HepG2 (cell line): ENCODE measurements around the gene APOD. TPM values are rescaled to one million over a fixed set of nuclear protein-coding genes. Genes with fewer than 3 reads are reported as not detected.

Experiments
- ARNTL ChIP-seq: sonication (generic); formaldehyde crosslinking; IDR thresholded peaks from 2 replicates; pipeline ENCODE4 v1.4.0; 2020; ENCODE audit warnings: mild to moderate bottlenecking, missing genetic modification reagents
- ELF3 ChIP-seq: IDR thresholded peaks from 2 replicates; pipeline ENCODE4 v1.6.1; 2016; ENCODE audit warnings: missing genetic modification reagents, missing compliant biosample characterization
- MIER2 ChIP-seq: IDR thresholded peaks from 2 replicates; pipeline ENCODE4 v1.6.1; 2016; ENCODE audit warnings: missing biosample characterization, missing genetic modification reagents
- SCMH1 ChIP-seq: sonication (generic); formaldehyde crosslinking; IDR thresholded peaks from 2 replicates; pipeline ENCODE4 v1.9.0; 2021; ENCODE audit warnings: missing genetic modification reagents, mild to moderate bottlenecking, borderline replicate concordance
- SNRNP70 ChIP-seq: fragments of 200-400 bp; formaldehyde crosslinking; IDR thresholded peaks from 2 replicates; pipeline ENCODE4 v1.6.1; 2017; ENCODE audit warnings: mild to moderate bottlenecking, low read depth, low read length, moderate library complexity
- STAG1 ChIP-seq: sonication (generic); formaldehyde crosslinking; IDR thresholded peaks from 2 replicates; pipeline ENCODE4 v1.4.0; 2020; ENCODE audit warnings: missing genetic modification reagents
- TCF12 ChIP-seq, 2 experiments: fragments of 450-650 bp in 1 of 2; sonication (generic) in 1 of 2; formaldehyde crosslinking in 1 of 2; IDR thresholded peaks; 2 replicates each; pipeline versions ENCODE4 v1.6.1 to v1.8.0; 2017 to 2022; ENCODE audit warnings: antibody characterized with exemption in 1 of 2, mild to moderate bottlenecking in 1 of 2, missing genetic modification reagents in 1 of 2, moderate library complexity in 1 of 2
- ZNF333 ChIP-seq: sonication (generic); formaldehyde crosslinking; IDR thresholded peaks from 2 replicates; pipeline ENCODE4 v1.4.0; 2020; ENCODE audit warnings: mild to moderate bottlenecking, missing genetic modification reagents, borderline replicate concordance
- ZNF367 ChIP-seq: sonication (generic); formaldehyde crosslinking; IDR thresholded peaks from 2 replicates; pipeline ENCODE4 v1.4.0; 2020; ENCODE audit warnings: missing genetic modification reagents, borderline replicate concordance
- ZNF569 ChIP-seq: sonication (generic); formaldehyde crosslinking; IDR thresholded peaks from 2 replicates; pipeline ENCODE4 v1.5.0; 2020; ENCODE audit warnings: mild to moderate bottlenecking, missing genetic modification reagents, moderate library complexity, borderline replicate concordance
- ZNF839 ChIP-seq: sonication (generic); formaldehyde crosslinking; IDR thresholded peaks from 2 replicates; pipeline ENCODE4 v1.4.0; 2020; ENCODE audit warnings: missing genetic modification reagents, mild to moderate bottlenecking, borderline replicate concordance
- polyA plus RNA-seq, 8 experiments: library from polyadenylated mRNA; depleted of rRNA in 3 of 8; stranded (reverse) in 7 of 8; unstranded in 1 of 8; fragments of >200 nt; fragmentation: Illumina TruSeq in 4 of 8; extraction: Trizol in 4 of 8; gene quantifications; 2 replicates each; pipeline versions ENCODE4 v1.2.1 to v1.2.3, GENCODE V29; 2011 to 2016; ENCODE audit warnings: low read depth in 4 of 8, missing spikeins in 1 of 8, mixed read lengths in 1 of 8; ENCODE audit not compliant: insufficient read depth in 1 of 8
- total RNA-seq, 5 experiments: library from RNA; depleted of rRNA; stranded (reverse); fragments of >200 nt; fragmentation: Illumina TruSeq; extraction: Trizol; gene quantifications; 2 replicates each; pipeline ENCODE4 v1.2.3, GENCODE V29; 2016; ENCODE audit warnings: low read depth in 1 of 5
- TF ChIP-seq, protein P1 (sequence below): sonication (generic); formaldehyde crosslinking; IDR thresholded peaks from 2 replicates; pipeline ENCODE4 v1.5.0; 2020; ENCODE audit warnings: mild to moderate bottlenecking, missing genetic modification reagents, moderate library complexity
- TF ChIP-seq, protein P2 (sequence below): sonication (generic); formaldehyde crosslinking; IDR thresholded peaks from 2 replicates; pipeline ENCODE4 v1.8.0; 2022; ENCODE audit warnings: missing genetic modification reagents, mild to moderate bottlenecking, moderate library complexity, borderline replicate concordance
- TF ChIP-seq, protein P3 (sequence below): sonication (generic); formaldehyde crosslinking; IDR thresholded peaks from 2 replicates; pipeline ENCODE4 v1.4.0; 2020; ENCODE audit warnings: missing genetic modification reagents, borderline replicate concordance
- TF ChIP-seq, protein P4 (sequence below), 2 experiments: sonication (generic) in 1 of 2; formaldehyde crosslinking in 1 of 2; IDR thresholded peaks; 2 replicates each; pipeline versions ENCODE4 v1.4.0 to v1.6.1; 2016 to 2020; ENCODE audit warnings: borderline replicate concordance in 1 of 2, low read depth in 1 of 2, mild to moderate bottlenecking in 1 of 2, missing genetic modification reagents in 1 of 2

APOD gene
- total and polyA plus RNA-seq, 2 of the 13 experiments (the other 11 are each of a cell fraction or from before 2014, with no cell fraction given): not detected

DNA sequence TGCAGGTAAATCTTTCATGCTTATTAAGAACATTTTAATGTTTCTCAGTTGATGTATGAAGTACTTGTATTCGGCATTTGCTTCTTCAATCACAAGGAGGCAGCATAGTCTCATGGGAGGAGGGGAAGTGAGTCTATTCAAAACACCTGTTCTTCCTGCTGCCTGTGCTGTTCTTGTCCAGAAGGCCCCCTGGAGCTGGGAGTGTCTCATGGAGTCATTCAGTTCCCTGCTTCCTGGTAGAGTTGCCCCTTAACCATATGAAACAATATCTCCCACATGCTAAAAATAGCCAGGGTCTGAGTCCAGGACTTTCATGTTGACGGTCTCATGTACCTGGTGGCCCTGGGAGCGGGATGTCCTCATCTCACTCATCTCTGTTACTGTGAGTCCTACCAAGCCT lies 25.1 kb downstream of the APOD start (continued):
- TF ChIP-seq, protein P1, sequence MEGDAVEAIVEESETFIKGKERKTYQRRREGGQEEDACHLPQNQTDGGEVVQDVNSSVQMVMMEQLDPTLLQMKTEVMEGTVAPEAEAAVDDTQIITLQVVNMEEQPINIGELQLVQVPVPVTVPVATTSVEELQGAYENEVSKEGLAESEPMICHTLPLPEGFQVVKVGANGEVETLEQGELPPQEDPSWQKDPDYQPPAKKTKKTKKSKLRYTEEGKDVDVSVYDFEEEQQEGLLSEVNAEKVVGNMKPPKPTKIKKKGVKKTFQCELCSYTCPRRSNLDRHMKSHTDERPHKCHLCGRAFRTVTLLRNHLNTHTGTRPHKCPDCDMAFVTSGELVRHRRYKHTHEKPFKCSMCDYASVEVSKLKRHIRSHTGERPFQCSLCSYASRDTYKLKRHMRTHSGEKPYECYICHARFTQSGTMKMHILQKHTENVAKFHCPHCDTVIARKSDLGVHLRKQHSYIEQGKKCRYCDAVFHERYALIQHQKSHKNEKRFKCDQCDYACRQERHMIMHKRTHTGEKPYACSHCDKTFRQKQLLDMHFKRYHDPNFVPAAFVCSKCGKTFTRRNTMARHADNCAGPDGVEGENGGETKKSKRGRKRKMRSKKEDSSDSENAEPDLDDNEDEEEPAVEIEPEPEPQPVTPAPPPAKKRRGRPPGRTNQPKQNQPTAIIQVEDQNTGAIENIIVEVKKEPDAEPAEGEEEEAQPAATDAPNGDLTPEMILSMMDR (CRISPR knock-in tag): peak; percentile 70
- TF ChIP-seq, protein P2, sequence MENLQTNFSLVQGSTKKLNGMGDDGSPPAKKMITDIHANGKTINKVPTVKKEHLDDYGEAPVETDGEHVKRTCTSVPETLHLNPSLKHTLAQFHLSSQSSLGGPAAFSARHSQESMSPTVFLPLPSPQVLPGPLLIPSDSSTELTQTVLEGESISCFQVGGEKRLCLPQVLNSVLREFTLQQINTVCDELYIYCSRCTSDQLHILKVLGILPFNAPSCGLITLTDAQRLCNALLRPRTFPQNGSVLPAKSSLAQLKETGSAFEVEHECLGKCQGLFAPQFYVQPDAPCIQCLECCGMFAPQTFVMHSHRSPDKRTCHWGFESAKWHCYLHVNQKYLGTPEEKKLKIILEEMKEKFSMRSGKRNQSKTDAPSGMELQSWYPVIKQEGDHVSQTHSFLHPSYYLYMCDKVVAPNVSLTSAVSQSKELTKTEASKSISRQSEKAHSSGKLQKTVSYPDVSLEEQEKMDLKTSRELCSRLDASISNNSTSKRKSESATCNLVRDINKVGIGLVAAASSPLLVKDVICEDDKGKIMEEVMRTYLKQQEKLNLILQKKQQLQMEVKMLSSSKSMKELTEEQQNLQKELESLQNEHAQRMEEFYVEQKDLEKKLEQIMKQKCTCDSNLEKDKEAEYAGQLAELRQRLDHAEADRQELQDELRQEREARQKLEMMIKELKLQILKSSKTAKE: no peak
- TF ChIP-seq, protein P3, sequence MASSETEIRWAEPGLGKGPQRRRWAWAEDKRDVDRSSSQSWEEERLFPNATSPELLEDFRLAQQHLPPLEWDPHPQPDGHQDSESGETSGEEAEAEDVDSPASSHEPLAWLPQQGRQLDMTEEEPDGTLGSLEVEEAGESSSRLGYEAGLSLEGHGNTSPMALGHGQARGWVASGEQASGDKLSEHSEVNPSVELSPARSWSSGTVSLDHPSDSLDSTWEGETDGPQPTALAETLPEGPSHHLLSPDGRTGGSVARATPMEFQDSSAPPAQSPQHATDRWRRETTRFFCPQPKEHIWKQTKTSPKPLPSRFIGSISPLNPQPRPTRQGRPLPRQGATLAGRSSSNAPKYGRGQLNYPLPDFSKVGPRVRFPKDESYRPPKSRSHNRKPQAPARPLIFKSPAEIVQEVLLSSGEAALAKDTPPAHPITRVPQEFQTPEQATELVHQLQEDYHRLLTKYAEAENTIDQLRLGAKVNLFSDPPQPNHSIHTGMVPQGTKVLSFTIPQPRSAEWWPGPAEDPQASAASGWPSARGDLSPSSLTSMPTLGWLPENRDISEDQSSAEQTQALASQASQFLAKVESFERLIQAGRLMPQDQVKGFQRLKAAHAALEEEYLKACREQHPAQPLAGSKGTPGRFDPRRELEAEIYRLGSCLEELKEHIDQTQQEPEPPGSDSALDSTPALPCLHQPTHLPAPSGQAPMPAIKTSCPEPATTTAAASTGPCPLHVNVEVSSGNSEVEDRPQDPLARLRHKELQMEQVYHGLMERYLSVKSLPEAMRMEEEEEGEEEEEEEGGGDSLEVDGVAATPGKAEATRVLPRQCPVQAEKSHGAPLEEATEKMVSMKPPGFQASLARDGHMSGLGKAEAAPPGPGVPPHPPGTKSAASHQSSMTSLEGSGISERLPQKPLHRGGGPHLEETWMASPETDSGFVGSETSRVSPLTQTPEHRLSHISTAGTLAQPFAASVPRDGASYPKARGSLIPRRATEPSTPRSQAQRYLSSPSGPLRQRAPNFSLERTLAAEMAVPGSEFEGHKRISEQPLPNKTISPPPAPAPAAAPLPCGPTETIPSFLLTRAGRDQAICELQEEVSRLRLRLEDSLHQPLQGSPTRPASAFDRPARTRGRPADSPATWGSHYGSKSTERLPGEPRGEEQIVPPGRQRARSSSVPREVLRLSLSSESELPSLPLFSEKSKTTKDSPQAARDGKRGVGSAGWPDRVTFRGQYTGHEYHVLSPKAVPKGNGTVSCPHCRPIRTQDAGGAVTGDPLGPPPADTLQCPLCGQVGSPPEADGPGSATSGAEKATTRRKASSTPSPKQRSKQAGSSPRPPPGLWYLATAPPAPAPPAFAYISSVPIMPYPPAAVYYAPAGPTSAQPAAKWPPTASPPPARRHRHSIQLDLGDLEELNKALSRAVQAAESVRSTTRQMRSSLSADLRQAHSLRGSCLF (CRISPR knock-in tag): no peak
- no peak for TF ChIP-seq SNRNP70
- no peak for TF ChIP-seq SCMH1 (CRISPR knock-in tag)
- TF ChIP-seq MIER2: no peak
- no peak for TF ChIP-seq ZNF333 (CRISPR knock-in tag)
- TF ChIP-seq, protein P4, sequence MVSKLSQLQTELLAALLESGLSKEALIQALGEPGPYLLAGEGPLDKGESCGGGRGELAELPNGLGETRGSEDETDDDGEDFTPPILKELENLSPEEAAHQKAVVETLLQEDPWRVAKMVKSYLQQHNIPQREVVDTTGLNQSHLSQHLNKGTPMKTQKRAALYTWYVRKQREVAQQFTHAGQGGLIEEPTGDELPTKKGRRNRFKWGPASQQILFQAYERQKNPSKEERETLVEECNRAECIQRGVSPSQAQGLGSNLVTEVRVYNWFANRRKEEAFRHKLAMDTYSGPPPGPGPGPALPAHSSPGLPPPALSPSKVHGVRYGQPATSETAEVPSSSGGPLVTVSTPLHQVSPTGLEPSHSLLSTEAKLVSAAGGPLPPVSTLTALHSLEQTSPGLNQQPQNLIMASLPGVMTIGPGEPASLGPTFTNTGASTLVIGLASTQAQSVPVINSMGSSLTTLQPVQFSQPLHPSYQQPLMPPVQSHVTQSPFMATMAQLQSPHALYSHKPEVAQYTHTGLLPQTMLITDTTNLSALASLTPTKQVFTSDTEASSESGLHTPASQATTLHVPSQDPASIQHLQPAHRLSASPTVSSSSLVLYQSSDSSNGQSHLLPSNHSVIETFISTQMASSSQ (IDR thresholded peaks at IDR 0.05; ENCODE audit: low read depth): no peak
- TF ChIP-seq, protein P4 (CRISPR knock-in tag; IDR thresholded peaks at IDR 0.05; ENCODE audit: borderline replicate concordance): no peak
- TF ChIP-seq ARNTL: no peak
- TF ChIP-seq ZNF569 (CRISPR knock-in tag): no peak
- TF ChIP-seq ZNF839 (CRISPR knock-in tag): no peak
- no peak for TF ChIP-seq ZNF367 (CRISPR knock-in tag)
- peak; percentile 68 for TF ChIP-seq STAG1 (CRISPR knock-in tag)
- no peak for TF ChIP-seq TCF12 (IDR thresholded peaks at IDR 0.05)
- no peak for TF ChIP-seq TCF12 (CRISPR knock-in tag; IDR thresholded peaks at IDR 0.05)
- TF ChIP-seq ELF3 (CRISPR knock-in tag): 0 out of 2 replicates have a peak, but pooled peaks have one; percentile 49
